ENCODE results near the gene ADAM10.
"Not testable (repeated sequence)": the region's sequence is repeated elsewhere in the genome, so short reads cannot be mapped to it uniquely, and the experiment has no call there.

ADAM10 gene, protein sequence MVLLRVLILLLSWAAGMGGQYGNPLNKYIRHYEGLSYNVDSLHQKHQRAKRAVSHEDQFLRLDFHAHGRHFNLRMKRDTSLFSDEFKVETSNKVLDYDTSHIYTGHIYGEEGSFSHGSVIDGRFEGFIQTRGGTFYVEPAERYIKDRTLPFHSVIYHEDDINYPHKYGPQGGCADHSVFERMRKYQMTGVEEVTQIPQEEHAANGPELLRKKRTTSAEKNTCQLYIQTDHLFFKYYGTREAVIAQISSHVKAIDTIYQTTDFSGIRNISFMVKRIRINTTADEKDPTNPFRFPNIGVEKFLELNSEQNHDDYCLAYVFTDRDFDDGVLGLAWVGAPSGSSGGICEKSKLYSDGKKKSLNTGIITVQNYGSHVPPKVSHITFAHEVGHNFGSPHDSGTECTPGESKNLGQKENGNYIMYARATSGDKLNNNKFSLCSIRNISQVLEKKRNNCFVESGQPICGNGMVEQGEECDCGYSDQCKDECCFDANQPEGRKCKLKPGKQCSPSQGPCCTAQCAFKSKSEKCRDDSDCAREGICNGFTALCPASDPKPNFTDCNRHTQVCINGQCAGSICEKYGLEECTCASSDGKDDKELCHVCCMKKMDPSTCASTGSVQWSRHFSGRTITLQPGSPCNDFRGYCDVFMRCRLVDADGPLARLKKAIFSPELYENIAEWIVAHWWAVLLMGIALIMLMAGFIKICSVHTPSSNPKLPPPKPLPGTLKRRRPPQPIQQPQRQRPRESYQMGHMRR

DNA sequence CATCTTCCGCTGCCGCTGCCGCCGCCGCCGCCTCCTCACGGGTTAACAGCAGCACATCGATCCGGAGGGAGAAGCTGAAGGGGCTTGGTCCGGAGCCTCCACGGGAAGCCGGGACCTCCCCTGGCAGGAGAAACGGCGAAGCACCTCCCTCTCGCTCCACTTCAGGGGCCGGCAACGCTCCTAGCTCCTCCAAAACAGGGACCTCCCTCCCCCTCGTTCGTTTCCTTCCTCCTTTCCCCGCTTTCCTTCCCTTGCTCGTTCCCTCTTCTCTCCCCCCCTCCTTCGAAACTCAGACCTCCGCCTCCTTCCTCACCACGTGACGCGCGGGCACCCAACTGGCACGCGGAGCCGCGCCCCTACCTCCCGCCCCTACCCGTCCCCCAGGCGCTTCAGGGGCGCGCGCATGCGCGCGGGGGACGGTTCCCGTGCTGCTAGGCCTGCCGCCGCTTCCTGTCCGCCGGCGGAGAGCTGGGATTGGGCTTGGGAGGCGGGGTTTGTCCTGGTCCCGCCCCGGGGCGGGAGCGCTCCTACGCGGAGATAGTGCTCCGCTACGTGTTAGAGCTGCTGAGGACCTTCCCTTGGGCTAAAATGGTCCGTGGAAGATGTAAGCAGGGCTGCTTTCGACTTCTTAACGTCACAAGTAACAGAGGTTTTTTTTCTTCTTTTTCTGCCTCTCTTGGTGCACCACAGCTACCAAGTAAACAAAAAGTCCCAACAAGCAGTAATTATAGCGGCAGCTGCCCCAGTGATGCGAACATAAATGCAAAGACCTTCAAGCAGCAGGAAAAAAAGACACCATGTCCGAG lies at the start of gene ADAM10:
Gene ADAM10 (minus strand): TSS at position 176 of the 806 bp plus-strand sequence. CDS start 173 bp downstream, at position 3.
- peak; percentile 92 to 97 for DNase-seq (ENCODE audit: extremely low read depth in 1 of 2, low read depth in 1 of 2)

DNA sequence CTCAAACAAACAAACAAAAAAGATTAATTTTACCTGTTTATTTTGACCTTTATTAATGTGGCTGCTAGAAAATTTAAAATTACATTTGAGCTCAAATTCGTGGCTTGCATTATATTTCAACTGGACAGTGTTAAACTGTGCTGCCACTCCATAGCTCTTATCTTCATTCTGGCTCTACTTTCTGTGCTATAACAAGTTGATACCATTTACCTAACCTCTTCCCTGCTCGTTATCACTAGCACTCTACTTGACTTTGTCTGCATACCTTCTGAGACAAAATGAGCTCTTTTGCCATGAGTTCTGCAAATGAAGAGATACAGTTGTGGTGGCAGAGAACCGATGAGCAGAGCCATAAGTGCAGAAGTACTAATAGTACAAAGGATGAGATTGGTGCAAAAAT lies 48.0 kb upstream of the ADAM10 start:
- no peak for DNase-seq (ENCODE audit: extremely low read depth in 1 of 2, low read depth in 1 of 2)

- DNase-seq (ENCODE audit: extremely low read depth in 1 of 2, low read depth in 1 of 2), result no peak
Observed at GRCh38 chr15:58795825-58796224, 46.3 kb upstream of the ADAM10 start.

- no peak for DNase-seq (ENCODE audit: extremely low read depth in 1 of 2, low read depth in 1 of 2)
Observed at GRCh38 chr15:58793862-58794261, 44.4 kb upstream of the ADAM10 start.

- DNase-seq (ENCODE audit: extremely low read depth in 1 of 2, low read depth in 1 of 2), result no peak
Observed at GRCh38 chr15:58788056-58788710, 38.7 kb upstream of the ADAM10 start.

- no peak for DNase-seq (ENCODE audit: extremely low read depth in 1 of 2, low read depth in 1 of 2)
Observed at GRCh38 chr15:58785355-58785754, 35.8 kb upstream of the ADAM10 start.

- DNase-seq (ENCODE audit: extremely low read depth in 1 of 2, low read depth in 1 of 2), result no peak
Observed at GRCh38 chr15:58779554-58779953, 30.0 kb upstream of the ADAM10 start.

- DNase-seq (ENCODE audit: extremely low read depth in 1 of 2, low read depth in 1 of 2), result no peak
Observed at GRCh38 chr15:58777107-58777506, 27.6 kb upstream of the ADAM10 start.

DNA sequence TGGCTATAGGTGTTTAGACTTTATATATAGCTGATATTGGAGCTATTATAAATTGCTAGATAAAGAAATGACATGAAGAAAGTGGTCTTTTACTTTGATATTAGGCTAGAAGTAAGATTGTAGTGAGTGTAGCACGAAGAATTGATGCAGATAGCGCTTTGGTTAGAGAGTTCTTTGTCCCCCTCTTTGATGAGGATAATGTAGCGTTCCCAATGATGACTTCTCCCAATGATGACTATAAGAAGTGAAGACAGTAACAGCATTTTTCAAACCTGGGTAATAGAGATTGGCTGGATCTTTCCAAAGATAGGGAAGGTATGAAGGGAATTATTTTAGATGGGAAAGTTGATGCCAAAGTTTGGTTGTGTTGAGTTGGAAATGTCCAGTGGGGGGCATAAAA lies 25.9 kb upstream of the ADAM10 start:
- DNase-seq (ENCODE audit: extremely low read depth in 1 of 2, low read depth in 1 of 2), result no peak

DNA sequence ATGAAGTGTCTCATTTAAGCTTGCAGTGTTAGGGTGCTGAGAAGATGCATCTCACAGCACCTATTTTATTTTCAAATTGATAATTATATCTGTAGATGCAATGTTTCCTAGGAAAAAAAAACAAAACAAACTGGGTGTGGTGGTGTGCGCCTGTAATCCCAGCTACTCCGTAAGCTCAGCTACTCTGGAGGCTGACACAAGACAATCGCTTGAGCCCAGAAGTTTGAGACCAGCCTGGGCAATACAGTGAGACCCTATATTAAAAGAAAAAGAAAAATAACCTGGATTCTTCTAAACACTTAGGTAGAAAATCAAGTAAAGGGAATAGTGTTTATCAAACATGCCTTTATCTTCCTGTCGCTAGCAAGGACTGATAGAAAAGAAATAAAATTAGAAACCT lies 23.5 kb upstream of the ADAM10 start:
- no peak for DNase-seq (ENCODE audit: extremely low read depth in 1 of 2, low read depth in 1 of 2)

- DNase-seq (ENCODE audit: extremely low read depth in 1 of 2, low read depth in 1 of 2), result peak in 1 of 2 donors; percentile 8
Observed at GRCh38 chr15:58771621-58772250, 22.2 kb upstream of the ADAM10 start.

GRCh38 chr15:58770857-58771620 lies 21.5 kb upstream of the ADAM10 start, which contains the start of gene MINDY2:
MINDY2 (plus strand) TSS chr15:58771302; CDS start chr15:58771396, 94 bp downstream.
- peak; percentile 84 to 89 for DNase-seq (ENCODE audit: extremely low read depth in 1 of 2, low read depth in 1 of 2)

DNA sequence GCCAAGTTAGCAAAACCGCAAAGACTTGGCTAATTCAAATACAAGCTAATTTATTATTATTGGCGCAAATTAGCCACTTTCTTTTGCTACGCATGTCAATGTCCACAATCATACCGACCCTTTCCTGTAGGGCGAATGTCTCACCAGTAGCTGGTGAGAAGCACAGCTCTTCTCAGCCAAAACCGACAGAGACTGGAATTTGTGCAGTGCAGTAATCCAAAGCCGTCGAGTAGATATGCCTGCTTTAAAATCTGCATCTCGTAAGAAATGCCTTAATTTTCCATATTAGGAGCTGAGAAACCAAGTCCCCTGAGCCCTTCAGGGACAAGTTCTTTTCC lies 21.0 kb upstream of the ADAM10 start:
- no peak for DNase-seq (ENCODE audit: extremely low read depth in 1 of 2, low read depth in 1 of 2)

- not testable (repeated sequence) for DNase-seq (ENCODE audit: extremely low read depth in 1 of 2, low read depth in 1 of 2)
Observed at GRCh38 chr15:58768601-58769004, 19.1 kb upstream of the ADAM10 start.

GRCh38 chr15:58766290-58766689 lies 16.8 kb upstream of the ADAM10 start:
- no peak for DNase-seq (ENCODE audit: extremely low read depth in 1 of 2, low read depth in 1 of 2)

GRCh38 chr15:58764468-58764867 lies 15.0 kb upstream of the ADAM10 start:
- no peak for DNase-seq (ENCODE audit: extremely low read depth in 1 of 2, low read depth in 1 of 2)

- DNase-seq (ENCODE audit: extremely low read depth in 1 of 2, low read depth in 1 of 2), result no peak
Observed at GRCh38 chr15:58762731-58763130, 13.2 kb upstream of the ADAM10 start.

GRCh38 chr15:58762285-58762684 lies 12.8 kb upstream of the ADAM10 start:
- no peak for DNase-seq (ENCODE audit: extremely low read depth in 1 of 2, low read depth in 1 of 2)

DNA sequence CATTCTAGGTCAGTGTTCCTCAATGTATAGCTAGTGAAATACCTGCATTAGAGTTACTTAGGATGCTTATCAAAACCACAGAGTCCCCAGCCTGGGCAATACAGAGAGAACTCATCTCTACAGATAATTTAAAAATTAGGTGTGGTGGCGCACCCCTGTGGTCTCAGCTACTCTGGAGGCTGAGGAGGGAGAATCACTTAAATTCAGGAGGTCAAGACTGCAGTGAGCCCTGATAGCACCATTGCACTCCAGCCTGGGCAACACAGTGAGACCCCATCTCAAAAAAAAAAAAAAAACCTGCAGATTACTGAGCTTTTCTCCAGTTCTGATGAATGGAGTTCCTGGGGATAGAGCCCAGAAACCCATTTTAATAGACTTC lies 11.5 kb upstream of the ADAM10 start:
- no peak for DNase-seq (ENCODE audit: extremely low read depth in 1 of 2, low read depth in 1 of 2)
